Parathyroid adenoma (tissue), 2 donors: ENCODE measurements around the gene PAAF1.

ENCODE experiments used
- H2AFZ ChIP-seq: fragments of 300-600 bp; sonication (generic); one replicate; pipeline ENCODE4 v1.7.0; 2017; ENCODE audit warnings: antibody characterized with exemption, mild to moderate bottlenecking
- H3K27ac ChIP-seq: fragments of 300-600 bp; sonication (generic); one replicate; pipeline ENCODE4 v1.7.0; 2017
- H3K27me3 ChIP-seq: fragments of 300-600 bp; sonication (generic); one replicate; pipeline ENCODE4 v1.7.0; 2017; ENCODE audit warnings: low read length; ENCODE audit not compliant: control insufficient read depth, insufficient read depth
- H3K36me3 ChIP-seq: fragments of 300-600 bp; sonication (generic); one replicate; pipeline ENCODE4 v1.7.0; 2017; ENCODE audit warnings: low read length; ENCODE audit not compliant: control insufficient read depth, insufficient read depth
- H3K4me1 ChIP-seq: fragments of 300-600 bp; sonication (generic); one replicate; pipeline ENCODE4 v1.7.0; 2017; ENCODE audit warnings: control low read depth
- H3K4me2 ChIP-seq: fragments of 300-600 bp; sonication (generic); one replicate; pipeline ENCODE4 v1.7.0; 2017; ENCODE audit warnings: low read length
- H3K4me3 ChIP-seq: fragments of 300-600 bp; sonication (generic); one replicate; pipeline ENCODE4 v1.7.0; 2017; ENCODE audit warnings: low read depth, low read length
- H3K79me2 ChIP-seq: fragments of 300-600 bp; sonication (generic); one replicate; pipeline ENCODE4 v1.7.0; 2017; ENCODE audit warnings: control low read depth
- H3K9ac ChIP-seq: fragments of 300-600 bp; sonication (generic); one replicate; pipeline ENCODE4 v1.7.0; 2017; ENCODE audit warnings: mild to moderate bottlenecking
- H3K9me3 ChIP-seq: fragments of 300-600 bp; sonication (generic); one replicate; pipeline ENCODE4 v1.7.0; 2017; ENCODE audit warnings: low read length; ENCODE audit not compliant: control insufficient read depth
- TF ChIP-seq, protein P1 (sequence below): fragments of 300-600 bp; sonication (generic); IDR thresholded peaks from one replicate; pipeline ENCODE4 v1.7.0; 2017; ENCODE audit warnings: antibody characterized with exemption, mild to moderate bottlenecking
- donor health status: primary hyperparathyroidism.

PAAF1 gene

DNA sequence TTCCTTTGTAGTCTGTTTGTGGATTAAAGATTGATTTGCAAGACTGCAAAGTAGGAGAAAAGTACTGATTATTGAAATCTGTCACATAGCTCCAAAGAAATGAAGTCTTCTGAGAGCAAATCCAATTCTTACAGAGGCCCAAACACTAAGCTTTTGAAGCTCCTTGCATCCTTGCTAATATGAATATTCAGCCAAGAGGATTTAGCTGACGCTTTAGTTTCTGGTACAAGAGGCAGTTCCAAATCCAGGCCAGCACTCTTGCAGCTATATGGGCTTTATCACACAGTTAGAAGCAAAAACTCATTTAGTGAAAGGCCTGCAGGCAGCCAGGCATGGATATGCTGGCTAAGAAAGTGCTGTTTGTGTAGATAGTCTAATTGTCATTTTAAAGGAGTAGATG is 12.7 kb downstream of the PAAF1 start:
- TF ChIP-seq, protein P1, sequence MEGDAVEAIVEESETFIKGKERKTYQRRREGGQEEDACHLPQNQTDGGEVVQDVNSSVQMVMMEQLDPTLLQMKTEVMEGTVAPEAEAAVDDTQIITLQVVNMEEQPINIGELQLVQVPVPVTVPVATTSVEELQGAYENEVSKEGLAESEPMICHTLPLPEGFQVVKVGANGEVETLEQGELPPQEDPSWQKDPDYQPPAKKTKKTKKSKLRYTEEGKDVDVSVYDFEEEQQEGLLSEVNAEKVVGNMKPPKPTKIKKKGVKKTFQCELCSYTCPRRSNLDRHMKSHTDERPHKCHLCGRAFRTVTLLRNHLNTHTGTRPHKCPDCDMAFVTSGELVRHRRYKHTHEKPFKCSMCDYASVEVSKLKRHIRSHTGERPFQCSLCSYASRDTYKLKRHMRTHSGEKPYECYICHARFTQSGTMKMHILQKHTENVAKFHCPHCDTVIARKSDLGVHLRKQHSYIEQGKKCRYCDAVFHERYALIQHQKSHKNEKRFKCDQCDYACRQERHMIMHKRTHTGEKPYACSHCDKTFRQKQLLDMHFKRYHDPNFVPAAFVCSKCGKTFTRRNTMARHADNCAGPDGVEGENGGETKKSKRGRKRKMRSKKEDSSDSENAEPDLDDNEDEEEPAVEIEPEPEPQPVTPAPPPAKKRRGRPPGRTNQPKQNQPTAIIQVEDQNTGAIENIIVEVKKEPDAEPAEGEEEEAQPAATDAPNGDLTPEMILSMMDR = no peak
- Histone ChIP-seq H2AFZ (no peak overlapping the region), H3K4me3 (no peak overlapping the region), H3K27me3 (no peaks in the 10 kb centered on the region), H3K36me3 (no peaks in the 10 kb centered on the region), H3K79me2 (no peaks in the 10 kb centered on the region), H3K4me2 (peak overlapping the region; percentile 26), H3K4me1 (peaks cover 9% of the 10 kb centered on the region), H3K9ac (no peak overlapping the region), H3K27ac (peak overlapping the region; percentile 29), H3K9me3 (no peaks in the 10 kb centered on the region)

DNA sequence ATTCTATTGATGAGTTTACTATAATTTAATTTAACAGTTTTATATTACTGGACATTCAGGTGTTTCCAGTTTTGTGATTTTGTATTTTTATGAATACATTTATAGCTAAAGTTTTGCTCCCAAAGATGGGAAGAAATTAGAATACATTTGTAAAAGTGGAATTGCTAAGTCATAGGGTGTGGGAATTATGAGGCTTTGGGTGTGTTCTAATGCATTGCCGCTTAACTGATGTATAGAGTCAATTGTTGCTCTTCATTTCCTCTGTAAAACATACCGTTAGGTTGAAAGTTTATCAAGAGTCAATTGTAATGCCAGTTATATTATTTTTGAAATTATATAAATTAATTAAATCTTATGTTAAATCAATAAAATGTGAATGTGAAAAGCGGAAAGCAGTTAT is 16.2 kb downstream of the PAAF1 start:
- H3K36me3 ChIP-seq = no peaks in the 10 kb centered on the region
- TF ChIP-seq, protein P1 = no peak

DNA sequence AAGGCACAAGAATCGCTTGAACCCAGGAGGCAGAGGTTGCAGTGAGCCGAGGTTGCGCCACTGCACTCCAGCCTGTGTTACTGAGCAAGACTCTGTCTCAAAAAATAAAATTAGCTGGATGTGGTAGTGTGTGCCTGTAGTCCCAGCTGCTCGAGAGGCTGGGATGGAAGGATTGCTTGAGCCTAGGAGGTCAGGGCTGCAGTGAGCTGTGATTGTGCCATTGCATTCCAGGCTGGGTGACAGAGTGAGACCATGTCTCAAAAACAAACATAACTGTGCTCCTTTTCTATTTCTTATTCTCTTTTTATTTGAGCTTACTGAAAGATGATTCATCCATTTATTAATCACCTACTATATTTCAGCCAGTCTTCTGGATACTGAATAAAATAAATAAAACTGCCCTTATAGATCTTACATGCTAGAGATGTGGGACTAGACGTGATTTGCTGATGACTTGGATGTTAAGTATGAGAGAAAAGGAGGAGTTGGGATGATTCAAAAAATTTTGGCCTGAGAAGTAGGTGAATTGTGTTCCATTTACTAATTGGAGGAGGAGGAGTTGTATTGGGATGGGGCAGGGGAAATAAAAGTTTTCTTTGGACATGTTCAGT is 18.0 kb downstream of the PAAF1 start:
- no peak overlapping the region for H3K27ac ChIP-seq
- no peak overlapping the region for H3K4me2 ChIP-seq
- peaks cover 6% of the 10 kb centered on the region for H3K4me1 ChIP-seq
- no peaks in the 10 kb centered on the region for H3K36me3 ChIP-seq
- TF ChIP-seq, protein P1 = no peak
- H3K9ac ChIP-seq = no peak overlapping the region
- H3K9me3 ChIP-seq = no peaks in the 10 kb centered on the region
- H3K4me3 ChIP-seq = no peak overlapping the region
- H2AFZ ChIP-seq = no peak overlapping the region
- H3K27me3 ChIP-seq = no peaks in the 10 kb centered on the region
- no peaks in the 10 kb centered on the region for H3K79me2 ChIP-seq

More for the DNA sequence above, 16.2 kb downstream of the PAAF1 start:
- no peaks in the 10 kb centered on the region for H3K27me3 ChIP-seq
- H3K79me2 ChIP-seq = no peaks in the 10 kb centered on the region
- H3K27ac ChIP-seq = no peak overlapping the region
- H3K9me3 ChIP-seq = no peaks in the 10 kb centered on the region
- no peak overlapping the region for H2AFZ ChIP-seq
- H3K4me3 ChIP-seq = no peak overlapping the region
- peaks cover 9% of the 10 kb centered on the region for H3K4me1 ChIP-seq
- no peak overlapping the region for H3K4me2 ChIP-seq
- no peak overlapping the region for H3K9ac ChIP-seq

DNA sequence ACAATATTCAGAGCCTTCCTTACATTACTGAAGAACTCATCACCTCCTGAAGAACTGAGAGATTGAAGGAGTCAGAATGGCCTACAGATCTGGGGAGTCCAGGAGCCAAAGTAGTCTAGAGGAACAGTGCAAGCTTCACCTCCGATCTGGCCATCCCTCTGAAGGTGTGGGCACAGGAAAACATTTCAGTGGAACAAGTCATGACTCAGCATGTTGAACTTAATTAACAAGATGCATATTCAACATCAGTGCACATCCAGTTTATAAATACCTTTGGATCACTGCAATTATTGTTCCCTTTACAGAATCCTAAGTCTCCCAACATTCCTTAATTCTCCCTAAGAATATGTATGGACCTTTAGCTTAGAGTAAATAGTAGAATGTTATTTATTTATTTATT is 25.5 kb downstream of the PAAF1 start:
- no peaks in the 10 kb centered on the region for H3K79me2 ChIP-seq
- H3K36me3 ChIP-seq = no peaks in the 10 kb centered on the region
- no peak overlapping the region for H3K4me2 ChIP-seq
- H3K9ac ChIP-seq = no peak overlapping the region
- no peak overlapping the region for H2AFZ ChIP-seq
- no peak overlapping the region for H3K4me3 ChIP-seq
- no peak overlapping the region for H3K27ac ChIP-seq
- TF ChIP-seq, protein P1 = no peak
- H3K27me3 ChIP-seq = no peaks in the 10 kb centered on the region
- no peaks in the 10 kb centered on the region for H3K9me3 ChIP-seq
- H3K4me1 ChIP-seq = no peaks in the 10 kb centered on the region

DNA sequence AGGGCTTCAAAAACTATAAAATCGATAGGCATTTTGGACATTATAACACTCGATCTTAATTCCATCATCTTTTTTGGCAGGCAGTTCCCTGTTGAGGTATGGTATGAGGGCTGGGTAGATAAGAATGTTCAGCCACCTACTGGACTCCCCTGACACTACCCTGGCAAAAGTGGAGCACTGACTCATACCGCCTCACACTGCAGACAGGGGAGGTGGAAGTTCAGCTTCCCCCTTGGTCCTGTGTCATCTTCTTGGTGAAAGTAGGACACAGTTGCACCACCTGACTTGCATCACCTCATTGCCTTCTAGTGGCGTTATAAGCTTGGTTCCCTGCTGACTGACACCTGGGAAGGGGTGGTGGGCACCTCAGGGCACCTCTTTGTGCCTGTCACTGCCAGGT is 30.4 kb downstream of the PAAF1 start:
- H3K4me1 ChIP-seq = no peaks in the 10 kb centered on the region
- no peak overlapping the region for H2AFZ ChIP-seq
- no peak overlapping the region for H3K4me2 ChIP-seq
- no peak overlapping the region for H3K4me3 ChIP-seq
- no peak overlapping the region for H3K9ac ChIP-seq
- TF ChIP-seq, protein P1 = no peak
- H3K36me3 ChIP-seq = no peaks in the 10 kb centered on the region
- H3K27me3 ChIP-seq = no peaks in the 10 kb centered on the region
- H3K79me2 ChIP-seq = no peaks in the 10 kb centered on the region
- H3K27ac ChIP-seq = no peak overlapping the region
- H3K9me3 ChIP-seq = no peaks in the 10 kb centered on the region
